ENCODE measurements around the gene SCARB1.

The SCARB1 gene

DNA sequence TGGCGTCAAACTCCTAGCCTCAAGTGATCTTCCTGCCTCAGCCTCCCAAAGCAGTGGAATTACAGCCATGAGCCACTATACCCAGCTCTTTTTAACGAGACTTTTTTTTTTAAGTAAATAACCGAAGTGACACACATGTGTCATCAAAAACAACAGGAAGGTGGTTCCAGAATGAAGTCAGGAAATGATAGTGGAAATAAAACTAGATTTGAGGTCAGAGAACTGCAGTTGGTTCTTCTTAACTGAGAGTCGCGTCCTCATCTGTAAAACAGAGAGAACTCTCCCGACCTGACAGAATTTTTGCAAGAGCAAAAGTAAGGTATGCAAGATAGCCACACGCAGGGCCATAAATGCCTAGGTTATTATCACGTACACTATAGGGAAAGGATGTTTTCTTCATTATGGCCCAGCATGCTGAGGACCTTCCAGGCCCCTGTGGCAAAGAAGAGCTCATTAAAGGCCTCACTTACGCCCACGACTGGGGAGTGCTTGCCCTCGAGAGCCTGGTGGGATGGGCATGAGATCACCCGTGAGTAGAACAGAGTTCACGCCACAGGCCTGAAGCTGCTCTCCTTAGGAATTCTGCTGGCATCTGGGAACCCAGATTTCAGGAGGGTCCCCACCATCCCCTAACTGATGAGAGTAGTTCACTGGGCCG, 67.2 kb downstream of the SCARB1 start:
- no peak for DNase-seq (ENCODE audit: extremely low read depth, insufficient read length)
- TF ChIP-seq, protein P1, sequence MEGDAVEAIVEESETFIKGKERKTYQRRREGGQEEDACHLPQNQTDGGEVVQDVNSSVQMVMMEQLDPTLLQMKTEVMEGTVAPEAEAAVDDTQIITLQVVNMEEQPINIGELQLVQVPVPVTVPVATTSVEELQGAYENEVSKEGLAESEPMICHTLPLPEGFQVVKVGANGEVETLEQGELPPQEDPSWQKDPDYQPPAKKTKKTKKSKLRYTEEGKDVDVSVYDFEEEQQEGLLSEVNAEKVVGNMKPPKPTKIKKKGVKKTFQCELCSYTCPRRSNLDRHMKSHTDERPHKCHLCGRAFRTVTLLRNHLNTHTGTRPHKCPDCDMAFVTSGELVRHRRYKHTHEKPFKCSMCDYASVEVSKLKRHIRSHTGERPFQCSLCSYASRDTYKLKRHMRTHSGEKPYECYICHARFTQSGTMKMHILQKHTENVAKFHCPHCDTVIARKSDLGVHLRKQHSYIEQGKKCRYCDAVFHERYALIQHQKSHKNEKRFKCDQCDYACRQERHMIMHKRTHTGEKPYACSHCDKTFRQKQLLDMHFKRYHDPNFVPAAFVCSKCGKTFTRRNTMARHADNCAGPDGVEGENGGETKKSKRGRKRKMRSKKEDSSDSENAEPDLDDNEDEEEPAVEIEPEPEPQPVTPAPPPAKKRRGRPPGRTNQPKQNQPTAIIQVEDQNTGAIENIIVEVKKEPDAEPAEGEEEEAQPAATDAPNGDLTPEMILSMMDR (IDR thresholded peaks at IDR 0.05; ENCODE audit: insufficient read depth, low read length, poor library complexity, severe bottlenecking), result no peak
- Histone ChIP-seq H3K4me3 (replicated peaks; ENCODE audit: low read depth, low read length) (no peak overlapping the region), H3K27me3 (replicated peaks; ENCODE audit: control insufficient read depth, insufficient read depth, low read length) (no peaks in the 10 kb centered on the region), H3K36me3 (ENCODE audit: control insufficient read depth, insufficient read depth, low read length) (peaks cover 17% of the 10 kb centered on the region)

DNA sequence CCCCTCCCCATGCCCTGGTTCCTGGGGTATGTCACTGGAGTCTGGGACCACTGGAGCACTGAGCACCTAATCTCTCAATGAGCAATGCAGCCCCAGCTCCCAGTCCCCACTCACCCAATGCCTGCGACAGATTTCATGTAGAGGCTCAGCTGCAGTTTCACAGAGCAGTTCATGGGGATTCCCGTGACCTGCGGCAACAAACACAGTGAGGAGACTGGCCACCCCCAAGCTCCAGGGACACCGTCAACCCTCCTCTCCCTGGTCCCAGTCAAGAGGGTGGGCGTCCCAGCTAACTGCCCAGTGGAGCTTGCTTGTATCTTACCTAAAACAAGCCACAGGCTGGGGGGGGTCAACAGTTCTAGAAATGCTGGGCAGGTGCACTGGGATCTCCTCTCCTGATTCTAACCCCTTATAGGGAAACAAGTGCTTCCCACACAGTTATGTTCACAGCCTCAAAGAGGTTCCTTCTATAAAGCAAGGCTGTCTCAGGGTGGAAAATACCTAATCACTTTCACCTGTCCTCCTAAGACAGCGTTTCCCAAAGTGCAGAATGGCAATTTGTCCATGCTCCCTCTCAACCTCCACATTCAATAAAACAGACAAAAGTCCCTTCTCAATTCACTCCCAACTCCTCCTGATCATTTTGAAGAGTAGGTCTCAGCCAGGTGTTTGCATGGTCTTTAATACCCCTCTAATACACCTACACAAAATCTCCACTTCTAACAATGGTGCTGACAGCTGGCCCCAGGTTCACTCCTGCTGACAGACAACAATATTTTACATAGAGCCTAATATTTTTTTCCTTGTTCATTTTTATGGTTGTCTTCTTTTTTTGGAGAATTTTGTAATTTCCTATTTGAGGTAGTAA, 68.3 kb downstream of the SCARB1 start:
- TF ChIP-seq, protein P1 (IDR thresholded peaks at IDR 0.05; ENCODE audit: insufficient read depth, low read length, poor library complexity, severe bottlenecking), result no peak
- peak; percentile 48 for DNase-seq (ENCODE audit: extremely low read depth, insufficient read length)
- Histone ChIP-seq H3K27me3 (replicated peaks; ENCODE audit: control insufficient read depth, insufficient read depth, low read length) (no peaks in the 10 kb centered on the region), H3K36me3 (ENCODE audit: control insufficient read depth, insufficient read depth, low read length) (peaks cover 16% of the 10 kb centered on the region), H3K4me3 (replicated peaks; ENCODE audit: low read depth, low read length) (peak overlapping the region; percentile 20)

- TF ChIP-seq, protein P1 (IDR thresholded peaks at IDR 0.05; ENCODE audit: insufficient read depth, low read length, poor library complexity, severe bottlenecking), result no peak
- Histone ChIP-seq H3K27me3 (replicated peaks; ENCODE audit: control insufficient read depth, insufficient read depth, low read length) (no peaks in the 10 kb centered on the region), H3K4me3 (replicated peaks; ENCODE audit: low read depth, low read length) (no peak overlapping the region), H3K36me3 (ENCODE audit: control insufficient read depth, insufficient read depth, low read length) (peaks cover 18% of the 10 kb centered on the region)
- no peak for DNase-seq (ENCODE audit: extremely low read depth, insufficient read length)
These were observed 70.7 kb downstream of the SCARB1 start for GRCh38 chr12:124792961-124793441.

GRCh38 chr12:124792156-124792555, 71.5 kb downstream of the SCARB1 start:
- TF ChIP-seq, protein P1 (IDR thresholded peaks at IDR 0.05; ENCODE audit: insufficient read depth, low read length, poor library complexity, severe bottlenecking), result no peak
- H3K36me3 ChIP-seq (ENCODE audit: control insufficient read depth, insufficient read depth, low read length), result peaks cover 14% of the 10 kb centered on the region
- H3K27me3 ChIP-seq (replicated peaks; ENCODE audit: control insufficient read depth, insufficient read depth, low read length), result no peaks in the 10 kb centered on the region
- no peak overlapping the region for H3K4me3 ChIP-seq (replicated peaks; ENCODE audit: low read depth, low read length)
- DNase-seq (ENCODE audit: extremely low read depth, insufficient read length), result no peak

- Histone ChIP-seq H3K4me3 (replicated peaks; ENCODE audit: low read depth, low read length) (no peak overlapping the region), H3K27me3 (replicated peaks; ENCODE audit: control insufficient read depth, insufficient read depth, low read length) (no peaks in the 10 kb centered on the region), H3K36me3 (ENCODE audit: control insufficient read depth, insufficient read depth, low read length) (peaks cover 26% of the 10 kb centered on the region)
- no peak for DNase-seq (ENCODE audit: extremely low read depth, insufficient read length)
- TF ChIP-seq, protein P1 (IDR thresholded peaks at IDR 0.05; ENCODE audit: insufficient read depth, low read length, poor library complexity, severe bottlenecking), result no peak
These were observed 72.8 kb downstream of the SCARB1 start for GRCh38 chr12:124790650-124791400.

Data from GM06990 (cell line).